BLaER1 (cell line): Measurements from ENCODE around the gene CXCR5.
"Not testable (repeated sequence)": the region's sequence is repeated elsewhere in the genome, so short reads cannot be mapped to it uniquely, and the experiment has no call there.

Experiments
- H3K27ac ChIP-seq: shearing (Covaris generic); formaldehyde crosslinking; 2 replicates; pipeline ENCODE4 v1.8.1; 2022
- H3K27me3 ChIP-seq: shearing (Covaris generic); formaldehyde crosslinking; 2 replicates; pipeline ENCODE4 v1.8.1; 2022
- H3K36me3 ChIP-seq: shearing (Covaris generic); formaldehyde crosslinking; 2 replicates; pipeline ENCODE4 v1.8.1; 2022
- H3K4me1 ChIP-seq: shearing (Covaris generic); formaldehyde crosslinking; 2 replicates; pipeline ENCODE4 v1.8.1; 2022
- H3K4me2 ChIP-seq: shearing (Covaris generic); formaldehyde crosslinking; 2 replicates; pipeline ENCODE4 v1.8.1; 2022
- H3K4me3 ChIP-seq: shearing (Covaris generic); formaldehyde crosslinking; 2 replicates; pipeline ENCODE4 v1.8.1; 2022
- H3K9ac ChIP-seq: shearing (Covaris generic); formaldehyde crosslinking; 2 replicates; pipeline ENCODE4 v1.8.1; 2022
- H3K9me3 ChIP-seq: shearing (Covaris generic); formaldehyde crosslinking; 2 replicates; pipeline ENCODE4 v1.8.1; 2022
- H4K20me1 ChIP-seq: shearing (Covaris generic); formaldehyde crosslinking; 2 replicates; pipeline ENCODE4 v1.8.1; 2022
- Cebpa-rat ChIP-seq: shearing (Covaris generic); IDR thresholded peaks from 2 replicates; pipeline ENCODE4 v1.8.1; 2022

Gene CXCR5, protein sequence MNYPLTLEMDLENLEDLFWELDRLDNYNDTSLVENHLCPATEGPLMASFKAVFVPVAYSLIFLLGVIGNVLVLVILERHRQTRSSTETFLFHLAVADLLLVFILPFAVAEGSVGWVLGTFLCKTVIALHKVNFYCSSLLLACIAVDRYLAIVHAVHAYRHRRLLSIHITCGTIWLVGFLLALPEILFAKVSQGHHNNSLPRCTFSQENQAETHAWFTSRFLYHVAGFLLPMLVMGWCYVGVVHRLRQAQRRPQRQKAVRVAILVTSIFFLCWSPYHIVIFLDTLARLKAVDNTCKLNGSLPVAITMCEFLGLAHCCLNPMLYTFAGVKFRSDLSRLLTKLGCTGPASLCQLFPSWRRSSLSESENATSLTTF

DNA sequence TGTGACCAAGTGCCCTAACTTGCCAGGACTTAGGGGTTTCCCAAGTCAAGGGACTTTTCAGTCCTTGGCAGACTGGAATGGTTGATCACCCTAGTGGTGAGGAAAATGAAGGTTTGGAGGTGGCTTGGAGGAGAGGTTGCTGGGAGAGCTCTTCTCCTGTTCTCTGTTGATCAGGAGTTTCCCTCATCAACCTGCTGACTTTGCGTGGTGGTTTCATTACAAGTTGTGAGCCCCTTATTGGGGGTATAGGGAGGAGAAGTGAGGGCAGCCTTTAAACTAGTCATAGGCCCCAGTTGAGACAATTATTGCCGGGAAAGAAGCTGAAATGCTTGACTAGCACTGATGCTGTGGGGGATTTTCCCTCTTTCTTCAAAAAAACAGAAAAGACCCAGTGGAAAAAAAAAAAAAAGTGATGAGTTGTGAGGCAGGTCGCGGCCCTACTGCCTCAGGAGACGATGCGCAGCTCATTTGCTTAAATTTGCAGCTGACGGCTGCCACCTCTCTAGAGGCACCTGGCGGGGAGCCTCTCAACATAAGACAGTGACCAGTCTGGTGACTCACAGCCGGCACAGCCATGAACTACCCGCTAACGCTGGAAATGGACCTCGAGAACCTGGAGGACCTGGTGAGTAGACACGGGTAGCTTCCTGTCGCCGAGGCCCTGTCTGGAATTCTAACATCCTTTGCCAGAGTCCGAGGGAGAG, at the start of gene CXCR5:
Gene CXCR5, plus strand, starts transcription at position 525 of the 704 bp plus-strand sequence. Its CDS starts 50 bp downstream, at position 575.
- Histone ChIP-seq H3K36me3 (no peaks in the 10 kb centered on the region), H3K4me2 (peak within 1 kb of the TSS; percentile 36; the same call in 1 of the 2 replicates), H3K27ac (no peak within 1 kb of the TSS), H3K9me3 (no peaks in the 10 kb centered on the region), H3K9ac (no peak within 1 kb of the TSS), H3K4me3 (no peak within 1 kb of the TSS), H3K27me3 (no peaks in the 10 kb centered on the region), H4K20me1 (no peaks in the 10 kb centered on the region), H3K4me1 (peaks cover 27% of the 10 kb centered on the region)
- TF ChIP-seq Cebpa-rat: no peak

DNA sequence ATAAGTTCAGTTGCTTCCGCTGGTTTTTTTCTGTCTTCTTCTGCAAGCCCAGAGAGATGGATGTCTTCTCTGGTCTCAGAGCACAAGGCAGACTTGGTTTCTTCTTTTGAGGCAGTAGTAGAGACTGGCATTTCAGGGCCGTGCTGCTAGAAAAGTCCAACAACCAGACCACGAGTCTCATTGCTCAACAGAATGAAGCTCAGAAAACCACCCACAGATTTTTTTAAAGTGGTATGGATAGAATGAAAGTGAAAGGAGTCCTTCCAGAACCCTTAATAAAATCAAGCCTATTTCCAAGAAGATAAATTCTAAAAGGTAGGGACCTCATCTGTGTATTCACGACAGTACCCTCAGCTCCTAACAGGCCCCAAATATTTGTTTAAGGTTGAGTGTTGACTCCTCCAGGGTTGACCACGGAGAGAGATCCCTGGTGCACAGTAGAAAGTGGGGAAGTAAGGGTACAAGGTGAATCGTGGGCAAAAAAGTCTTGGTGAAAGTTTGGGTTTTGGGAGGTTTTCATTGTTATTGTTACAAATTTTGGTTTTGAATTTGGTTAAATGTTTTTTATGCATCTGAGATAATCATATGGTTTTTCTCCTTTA, 49.2 kb upstream of the CXCR5 start:
- no peak overlapping the region for H3K4me3 ChIP-seq
- H3K4me2 ChIP-seq: no peak overlapping the region
- H3K27ac ChIP-seq: no peak overlapping the region

DNA sequence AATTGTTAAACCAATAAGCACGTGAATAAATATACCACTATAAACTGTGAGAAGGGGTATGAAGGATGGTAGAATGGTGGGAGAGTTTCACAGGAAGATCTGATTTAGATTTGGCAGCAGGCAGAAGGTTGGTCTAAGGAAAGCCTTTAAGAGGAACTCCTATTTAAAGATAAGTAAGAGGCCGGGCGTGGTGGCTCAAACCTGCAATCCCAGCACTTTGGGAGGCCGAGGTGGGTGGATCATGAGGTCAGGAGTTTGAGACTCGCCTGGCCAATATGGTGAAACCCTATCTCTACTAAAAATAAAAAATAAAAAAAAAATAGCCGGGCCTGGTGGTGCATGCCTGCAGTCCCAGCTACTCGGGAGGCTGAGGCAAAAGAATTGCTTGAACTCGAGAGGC, 45.8 kb upstream of the CXCR5 start:
- no peaks in the 10 kb centered on the region for H3K27me3 ChIP-seq
- H4K20me1 ChIP-seq: no peaks in the 10 kb centered on the region
- H3K9me3 ChIP-seq: no peaks in the 10 kb centered on the region; the same call in 1 of the 2 replicates
- no peak for TF ChIP-seq Cebpa-rat
- H3K4me2 ChIP-seq: no peak overlapping the region
- no peak overlapping the region for H3K27ac ChIP-seq
- peaks cover 14% of the 10 kb centered on the region for H3K4me1 ChIP-seq
- H3K36me3 ChIP-seq: no peaks in the 10 kb centered on the region
- H3K4me3 ChIP-seq: no peak overlapping the region
- no peak overlapping the region for H3K9ac ChIP-seq

More for the DNA sequence above, 49.2 kb upstream of the CXCR5 start:
- no peaks in the 10 kb centered on the region for H3K36me3 ChIP-seq
- H3K9me3 ChIP-seq: no peaks in the 10 kb centered on the region; the same call in 1 of the 2 replicates
- TF ChIP-seq Cebpa-rat: no peak
- peaks cover 14% of the 10 kb centered on the region for H3K4me1 ChIP-seq
- H3K27me3 ChIP-seq: no peaks in the 10 kb centered on the region
- H4K20me1 ChIP-seq: no peaks in the 10 kb centered on the region
- no peak overlapping the region for H3K9ac ChIP-seq

DNA sequence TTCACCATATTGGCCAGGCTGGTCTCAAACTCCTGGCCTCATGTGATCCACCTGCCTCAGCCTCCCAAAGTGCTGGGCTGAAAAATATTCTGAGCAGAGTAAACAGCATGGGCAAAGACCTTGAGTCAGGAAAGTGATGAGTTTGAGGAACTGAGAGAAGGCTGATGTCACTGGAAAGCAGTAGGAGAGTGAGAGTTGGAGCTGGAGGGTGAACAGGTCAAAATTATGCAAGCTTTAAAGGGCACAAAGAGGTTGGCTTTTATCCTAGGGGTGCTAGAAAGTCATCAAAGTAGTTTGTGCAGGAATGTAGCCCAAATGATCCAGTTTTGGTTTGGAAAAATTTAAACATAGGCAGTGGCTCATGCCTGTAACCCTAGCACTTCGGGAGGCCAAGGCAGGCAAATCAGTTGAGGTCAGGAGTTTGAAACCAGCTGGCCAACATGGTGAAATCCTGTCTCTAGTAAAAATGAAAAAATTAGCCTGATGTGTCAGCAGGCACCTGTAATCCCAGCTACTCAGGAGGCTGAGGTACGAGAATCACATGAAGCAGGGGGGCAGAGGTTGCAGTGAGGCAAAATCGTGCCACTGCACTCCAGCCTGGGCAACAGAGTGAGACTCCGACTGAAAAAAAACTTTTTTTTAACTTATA, 44.7 kb upstream of the CXCR5 start:
- no peak overlapping the region for H3K4me2 ChIP-seq
- H3K4me3 ChIP-seq: no peak overlapping the region

DNA sequence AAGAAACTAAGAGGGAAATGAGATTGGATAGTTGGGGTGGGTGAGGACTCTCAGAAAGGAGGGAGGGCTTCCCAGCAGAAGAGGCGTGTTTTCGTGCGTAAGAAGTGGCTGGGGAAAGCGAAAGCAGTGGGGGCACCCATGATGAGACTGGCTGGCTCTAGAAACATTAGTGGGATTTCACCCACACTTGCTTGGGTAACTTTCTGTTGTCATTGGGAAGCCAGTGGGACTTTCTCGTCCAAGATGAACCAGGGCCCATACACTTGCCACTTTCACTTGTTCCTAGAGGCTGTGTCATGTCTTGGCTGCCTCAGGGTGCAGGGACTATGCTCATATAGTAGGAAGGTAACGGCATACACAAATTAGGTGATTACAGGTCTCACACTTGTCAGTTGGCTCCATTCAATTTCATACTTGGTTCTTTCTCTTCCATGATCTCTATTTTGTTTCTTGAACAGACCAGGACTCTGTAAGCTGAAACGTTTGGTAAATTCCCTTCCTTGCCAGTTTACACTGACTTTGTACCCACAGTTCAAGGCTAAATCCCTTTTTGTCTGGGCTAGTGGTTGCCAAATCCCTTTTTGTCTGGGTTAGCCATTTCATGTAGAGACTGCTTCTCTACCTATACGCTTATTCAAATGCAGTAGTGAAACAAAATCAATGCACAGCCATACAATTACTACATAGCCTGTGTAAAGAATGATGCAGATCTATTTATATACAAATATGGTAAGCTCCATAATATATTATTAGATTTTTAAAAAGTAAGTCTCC, 42.0 kb upstream of the CXCR5 start:
- Histone ChIP-seq H3K4me1 (peaks cover 28% of the 10 kb centered on the region), H3K4me3 (no peak overlapping the region), H3K36me3 (no peaks in the 10 kb centered on the region), H3K27me3 (no peaks in the 10 kb centered on the region), H3K4me2 (no peak overlapping the region), H3K9ac (no peak overlapping the region), H3K27ac (no peak overlapping the region), H3K9me3 (no peaks in the 10 kb centered on the region), H4K20me1 (no peaks in the 10 kb centered on the region)
- TF ChIP-seq Cebpa-rat: no peak

More for the DNA sequence above, 44.7 kb upstream of the CXCR5 start:
- Histone ChIP-seq H4K20me1 (no peaks in the 10 kb centered on the region), H3K4me1 (peaks cover 14% of the 10 kb centered on the region), H3K9ac (no peak overlapping the region), H3K36me3 (no peaks in the 10 kb centered on the region), H3K27me3 (no peaks in the 10 kb centered on the region), H3K27ac (no peak overlapping the region), H3K9me3 (no peaks in the 10 kb centered on the region; the same call in 1 of the 2 replicates)
- no peak for TF ChIP-seq Cebpa-rat

DNA sequence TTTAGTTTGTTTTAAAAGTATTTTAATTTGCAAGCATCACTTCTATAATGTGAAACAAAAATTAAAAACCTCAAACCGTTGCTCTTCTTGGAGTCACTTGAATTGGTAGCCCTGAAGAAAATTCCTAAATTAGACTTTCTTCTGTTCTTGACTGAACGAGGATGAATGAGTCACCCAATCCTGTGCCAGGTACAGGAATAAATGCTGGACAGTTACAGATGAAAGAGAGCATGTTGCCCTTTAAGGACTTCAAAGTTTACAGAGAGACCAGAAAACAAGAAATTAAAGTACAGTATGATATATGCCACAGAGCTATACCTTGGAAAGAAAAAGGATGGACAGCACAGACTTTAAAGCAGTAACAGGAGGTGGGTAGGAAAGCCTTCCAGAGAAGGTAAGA, 41.3 kb upstream of the CXCR5 start:
- H3K27ac ChIP-seq: no peak overlapping the region
- H3K4me3 ChIP-seq: no peak overlapping the region
- H3K4me2 ChIP-seq: no peak overlapping the region
- no peaks in the 10 kb centered on the region for H3K9me3 ChIP-seq
- H3K9ac ChIP-seq: no peak overlapping the region
- H4K20me1 ChIP-seq: no peaks in the 10 kb centered on the region
- peaks cover 31% of the 10 kb centered on the region for H3K4me1 ChIP-seq
- no peaks in the 10 kb centered on the region for H3K36me3 ChIP-seq
- TF ChIP-seq Cebpa-rat: no peak
- H3K27me3 ChIP-seq: no peaks in the 10 kb centered on the region

DNA sequence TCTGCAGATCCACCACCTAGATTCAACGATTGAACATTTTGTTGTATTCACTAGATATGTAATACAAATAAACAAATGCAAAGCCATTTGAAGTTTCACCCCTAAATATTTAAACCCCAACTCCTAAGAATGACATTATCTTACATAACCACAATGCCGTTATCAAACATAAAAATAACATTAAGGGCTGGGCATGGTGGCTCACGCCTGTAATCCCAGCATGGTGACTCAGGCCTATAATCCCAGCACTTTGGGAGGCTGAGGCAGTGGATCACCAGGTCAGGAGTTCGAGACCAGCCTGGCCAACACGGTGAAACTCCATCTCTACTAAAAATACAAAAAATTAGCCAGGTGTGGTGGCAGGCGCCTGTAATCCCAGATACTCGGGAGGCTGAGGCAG, 40.8 kb upstream of the CXCR5 start:
- H3K27ac ChIP-seq, H3K4me2 ChIP-seq, H4K20me1 ChIP-seq: not testable (repeated sequence)

DNA sequence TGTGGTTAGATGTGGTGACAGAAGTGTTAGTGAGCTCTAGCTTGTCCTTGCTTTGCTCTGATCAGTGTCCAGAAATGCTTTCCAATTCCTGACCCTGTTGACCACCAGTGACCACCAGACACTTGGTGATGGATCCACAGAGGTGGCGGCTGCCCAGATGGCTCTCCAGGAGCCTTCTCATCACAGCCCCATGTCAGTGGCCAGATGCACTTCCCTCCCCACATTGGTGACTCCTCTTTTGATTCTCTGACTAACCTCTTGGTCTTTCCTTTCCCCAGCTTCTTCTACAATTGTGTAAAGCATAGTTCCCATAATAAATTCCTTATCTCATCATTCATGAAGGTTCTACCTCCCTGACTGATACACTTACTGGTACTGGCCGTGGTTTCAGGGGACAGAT, 40.1 kb upstream of the CXCR5 start:
- Histone ChIP-seq H3K9me3 (no peaks in the 10 kb centered on the region), H3K4me3 (no peak overlapping the region), H3K4me1 (peaks cover 31% of the 10 kb centered on the region), H3K36me3 (no peaks in the 10 kb centered on the region), H3K4me2 (no peak overlapping the region), H4K20me1 (no peaks in the 10 kb centered on the region), H3K9ac (no peak overlapping the region), H3K27me3 (no peaks in the 10 kb centered on the region), H3K27ac (no peak overlapping the region)
- no peak for TF ChIP-seq Cebpa-rat

More for the DNA sequence above, 40.8 kb upstream of the CXCR5 start:
- not testable (repeated sequence) for H3K9ac ChIP-seq, H3K4me3 ChIP-seq, H3K36me3 ChIP-seq, H3K9me3 ChIP-seq, H3K27me3 ChIP-seq
- H3K4me1 ChIP-seq: peaks cover 29% of the 10 kb centered on the region

DNA sequence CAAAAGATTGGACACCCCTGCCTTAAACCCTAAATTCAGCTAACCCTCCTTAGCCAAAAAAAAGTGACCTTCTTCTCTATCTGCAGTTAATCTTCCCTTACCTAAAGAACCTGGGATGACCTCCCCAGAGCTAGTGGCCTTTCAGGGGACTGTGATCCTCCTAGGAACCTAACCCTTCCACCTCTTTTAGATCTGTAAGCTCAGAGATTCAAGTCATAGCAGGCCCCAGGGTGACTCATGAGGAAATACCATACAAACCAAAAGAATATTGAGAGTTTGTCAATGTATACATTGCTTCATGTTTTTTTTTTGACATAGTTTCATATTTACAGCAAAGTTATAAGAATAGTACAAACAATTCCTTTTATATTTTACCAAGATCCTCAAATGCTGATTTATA, 38.3 kb upstream of the CXCR5 start:
- H3K27ac ChIP-seq: peak overlapping the region; percentile 14; the same call in 1 of the 2 replicates
- H3K4me1 ChIP-seq: peaks cover 41% of the 10 kb centered on the region
- no peaks in the 10 kb centered on the region for H3K27me3 ChIP-seq
- H3K9ac ChIP-seq: no peak overlapping the region
- no peak overlapping the region for H3K4me2 ChIP-seq
- H3K36me3 ChIP-seq: no peaks in the 10 kb centered on the region
- H3K9me3 ChIP-seq: no peaks in the 10 kb centered on the region
- TF ChIP-seq Cebpa-rat: no peak
- no peaks in the 10 kb centered on the region for H4K20me1 ChIP-seq
- H3K4me3 ChIP-seq: no peak overlapping the region
